ENCODE results near the gene NGRN. TPM values are rescaled to one million over a fixed set of nuclear protein-coding genes. Genes with fewer than 3 reads are reported as not detected.
"Not testable (repeated sequence)": the region's sequence is repeated elsewhere in the genome, so short reads cannot be mapped to it uniquely, and the experiment has no call there.

Gene NGRN
- total RNA-seq, 1 donor from 2014 or later: 77.8 TPM

- DNase-seq (ENCODE audit: low spot score): not testable (repeated sequence)
These were observed 16.2 kb downstream of the NGRN start for GRCh38 chr15:90281637-90282036.

DNA sequence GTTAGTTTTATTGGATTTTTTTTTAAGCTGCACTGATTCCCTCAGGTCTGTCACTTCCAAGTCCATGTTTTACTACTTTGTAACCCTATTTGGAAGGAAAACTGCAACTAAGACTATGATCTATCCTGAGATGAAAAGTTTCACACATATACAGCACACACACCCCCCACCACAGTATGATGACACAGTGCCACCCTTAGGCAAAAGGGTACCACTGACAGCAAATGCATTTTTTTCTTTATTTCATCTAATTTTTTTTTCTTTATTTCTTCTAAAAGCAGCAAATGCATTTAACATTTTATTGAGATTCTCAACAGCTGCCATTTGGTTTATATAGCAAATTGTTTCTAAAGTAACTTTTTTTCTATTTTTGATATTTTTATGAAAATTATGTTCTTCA, 21.2 kb downstream of the NGRN start:
- DNase-seq (ENCODE audit: low spot score): no peak

DNA sequence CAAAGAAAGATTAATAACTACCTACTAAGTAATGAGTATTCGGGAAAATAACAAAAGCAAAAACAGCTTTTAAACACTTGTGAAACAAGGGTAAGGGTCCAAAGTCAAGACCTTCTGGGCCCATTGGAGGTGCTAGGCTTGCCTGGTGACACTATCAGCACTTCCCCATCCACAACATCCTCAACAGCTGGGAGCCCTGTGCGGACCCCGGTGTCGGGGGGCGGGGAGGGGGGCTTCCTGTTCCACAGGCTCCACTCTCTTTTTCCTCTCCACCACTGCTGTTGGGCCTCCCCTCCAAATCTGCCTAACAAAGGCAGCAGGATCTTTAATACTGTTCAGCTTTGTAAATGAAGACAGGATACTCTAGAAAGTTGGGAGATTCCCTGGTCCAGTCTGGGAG, 21.6 kb downstream of the NGRN start:
- no peak for DNase-seq (ENCODE audit: low spot score)

DNA sequence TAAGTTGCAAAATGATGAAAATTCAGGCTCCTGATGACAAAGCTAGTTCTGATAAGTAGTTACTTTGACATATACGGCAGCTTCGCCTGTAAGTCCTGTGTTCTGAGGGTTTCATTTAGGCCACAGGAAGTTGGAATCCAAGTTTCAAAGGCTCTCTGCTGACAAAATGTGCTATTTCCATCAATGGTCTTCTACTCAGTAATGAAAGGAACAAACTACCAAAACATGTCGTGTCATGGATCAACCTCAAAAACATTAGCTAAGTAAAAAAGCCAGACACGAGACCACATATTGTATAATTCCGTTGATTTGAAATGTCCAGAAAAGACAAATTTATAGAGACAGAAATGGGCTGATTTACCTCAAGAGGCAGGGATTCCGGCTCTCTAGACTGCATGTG, 22.5 kb downstream of the NGRN start:
- DNase-seq (ENCODE audit: low spot score): no peak

- no peak for DNase-seq (ENCODE audit: low spot score)
These were observed 26.3 kb downstream of the NGRN start for GRCh38 chr15:90291679-90292356.

DNA sequence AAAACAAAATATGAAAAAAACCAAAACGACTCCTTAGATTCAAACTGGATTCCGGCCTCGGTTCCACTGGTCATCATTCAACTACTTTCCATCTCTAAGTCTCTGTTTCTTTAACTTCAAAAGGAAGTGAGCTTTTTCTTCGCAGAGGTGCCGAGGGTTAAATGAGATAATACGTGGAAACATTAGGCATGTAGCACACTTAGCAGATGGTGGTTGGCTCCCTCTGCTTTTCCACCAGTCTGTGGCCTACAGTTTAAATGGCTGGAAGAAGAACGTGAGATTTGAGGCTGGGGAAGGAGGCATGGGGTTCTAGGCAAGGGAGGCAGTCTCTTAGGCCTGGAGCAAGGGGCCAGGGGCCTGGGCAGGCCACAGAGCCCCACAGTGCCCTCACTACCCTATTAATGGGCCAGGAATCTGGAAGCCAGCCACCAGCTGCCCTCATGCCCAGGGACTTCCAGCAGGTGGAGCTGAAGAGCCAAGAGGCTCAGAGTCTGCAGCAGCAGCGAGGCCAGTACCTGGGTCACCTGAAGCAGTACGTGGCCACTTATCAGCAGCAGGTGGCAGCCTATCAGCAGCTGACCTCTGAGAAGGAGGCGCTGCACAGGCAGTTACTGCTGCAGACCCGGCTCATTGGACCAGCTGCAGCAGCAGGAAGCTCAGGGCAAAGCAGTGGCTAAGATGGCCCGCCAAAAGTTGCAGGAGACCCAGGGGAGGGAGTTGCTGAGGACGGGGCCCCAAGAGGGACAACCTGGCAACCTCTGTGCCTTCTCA, 27.8 kb downstream of the NGRN start:
- not testable (repeated sequence) for DNase-seq (ENCODE audit: low spot score)

GRCh38 chr15:90294159-90294558, 28.7 kb downstream of the NGRN start:
- DNase-seq (ENCODE audit: low spot score): no peak

- DNase-seq (ENCODE audit: low spot score): peak; percentile 71
These were observed 29.3 kb downstream of the NGRN start for GRCh38 chr15:90294601-90295269.

DNA sequence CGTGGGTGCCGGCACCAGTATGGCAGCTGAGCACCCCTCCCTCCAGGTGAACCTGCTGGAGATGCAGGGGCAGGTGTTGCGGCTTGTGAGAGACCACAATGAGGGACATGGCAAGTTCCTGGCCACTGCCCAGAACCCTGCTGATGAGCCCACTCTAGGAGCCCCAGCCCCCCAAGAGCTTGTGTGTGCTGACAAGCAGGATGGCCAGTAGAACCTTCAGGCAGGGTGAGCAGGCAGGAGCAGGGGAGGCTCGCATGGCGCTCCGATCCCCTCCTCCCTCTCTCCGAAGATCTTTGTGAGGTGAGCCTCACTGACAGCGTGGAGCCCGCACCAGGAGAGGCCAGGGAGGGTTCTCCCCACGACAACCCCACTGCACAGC, 29.8 kb downstream of the NGRN start:
- peak; percentile 68 for DNase-seq (ENCODE audit: low spot score)

DNA sequence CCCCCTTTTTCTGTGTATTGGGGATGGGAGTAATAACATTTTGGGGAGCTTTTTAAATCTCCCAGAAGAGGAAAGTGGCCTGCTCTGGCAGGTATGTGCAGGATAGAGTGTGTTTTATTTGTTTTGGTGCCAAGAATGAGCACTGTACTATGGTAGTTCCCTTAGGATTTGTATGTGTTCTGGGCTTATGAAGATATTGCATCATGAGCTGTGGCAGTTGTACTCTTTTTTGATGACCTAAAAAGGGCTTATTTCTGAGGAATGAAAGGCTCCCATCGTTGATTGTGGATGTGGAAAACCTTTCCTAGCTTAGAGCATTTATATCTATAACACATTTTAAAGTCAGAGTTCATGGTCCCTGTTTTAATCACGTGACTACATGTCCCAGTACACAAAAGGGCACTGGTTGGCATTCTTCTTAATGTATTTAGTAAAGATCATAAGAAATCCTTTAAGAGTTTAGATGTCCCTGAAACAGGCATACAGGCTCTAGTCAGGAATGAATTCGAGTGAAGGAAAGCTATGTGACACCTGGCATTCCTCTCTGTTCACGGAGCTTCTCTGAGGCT, 30.9 kb downstream of the NGRN start:
- not testable (repeated sequence) for DNase-seq (ENCODE audit: low spot score)

- DNase-seq (ENCODE audit: low spot score): no peak
These were observed 31.5 kb downstream of the NGRN start for GRCh38 chr15:90297021-90297420.

DNA sequence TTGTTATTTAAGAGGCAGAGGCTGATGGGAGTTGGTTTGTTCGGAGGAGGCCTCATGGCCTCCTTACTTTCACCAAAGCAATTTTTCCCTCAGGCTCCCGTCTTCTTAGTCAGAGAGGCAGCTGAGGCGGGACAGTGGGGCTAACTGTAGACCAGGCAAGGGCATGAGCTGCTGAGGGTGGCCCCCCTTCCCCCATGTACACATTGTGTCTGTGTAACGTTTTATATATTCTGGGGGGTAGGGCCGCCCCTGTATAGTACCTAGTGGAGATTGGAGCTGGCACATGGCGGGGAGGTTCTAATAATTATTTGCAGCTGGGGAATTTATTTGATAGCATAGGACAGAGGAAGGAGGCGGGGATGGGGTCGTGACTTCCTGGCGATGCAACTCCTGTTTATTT, 35.1 kb downstream of the NGRN start:
- DNase-seq (ENCODE audit: low spot score): no peak

GRCh38 chr15:90300988-90301706, 35.7 kb downstream of the NGRN start:
- no peak for DNase-seq (ENCODE audit: low spot score)

GRCh38 chr15:90301707-90302300, 36.3 kb downstream of the NGRN start:
- DNase-seq (ENCODE audit: low spot score): no peak

DNA sequence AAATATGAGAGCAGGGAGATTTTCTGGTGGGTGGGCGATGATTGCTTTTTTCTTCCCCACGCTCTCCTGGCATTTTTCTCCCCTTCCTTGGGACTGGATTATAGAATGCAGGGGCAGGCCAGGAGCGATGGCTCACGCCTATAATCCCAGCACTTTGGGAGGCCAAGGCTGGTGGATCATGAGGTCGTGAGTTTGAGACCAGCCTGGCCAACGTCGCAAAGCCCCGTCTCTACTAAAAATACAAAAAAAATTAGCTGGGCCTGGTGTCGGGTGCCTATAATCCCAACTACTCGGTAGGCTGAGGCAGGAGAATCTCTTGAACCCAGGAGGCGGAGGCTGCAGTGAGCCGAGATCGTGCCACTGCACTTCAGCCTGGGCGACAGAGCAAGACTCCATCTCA, 39.9 kb downstream of the NGRN start:
- DNase-seq (ENCODE audit: low spot score): not testable (repeated sequence)

- no peak for DNase-seq (ENCODE audit: low spot score)
These were observed 40.5 kb downstream of the NGRN start for GRCh38 chr15:90305932-90306331.

- peak; percentile 37 for DNase-seq (ENCODE audit: low spot score)
These were observed 41.1 kb downstream of the NGRN start for GRCh38 chr15:90306560-90306959.

- peak; percentile 37 for DNase-seq (ENCODE audit: low spot score)
These were observed 42.2 kb downstream of the NGRN start for GRCh38 chr15:90307661-90308060.

DNA sequence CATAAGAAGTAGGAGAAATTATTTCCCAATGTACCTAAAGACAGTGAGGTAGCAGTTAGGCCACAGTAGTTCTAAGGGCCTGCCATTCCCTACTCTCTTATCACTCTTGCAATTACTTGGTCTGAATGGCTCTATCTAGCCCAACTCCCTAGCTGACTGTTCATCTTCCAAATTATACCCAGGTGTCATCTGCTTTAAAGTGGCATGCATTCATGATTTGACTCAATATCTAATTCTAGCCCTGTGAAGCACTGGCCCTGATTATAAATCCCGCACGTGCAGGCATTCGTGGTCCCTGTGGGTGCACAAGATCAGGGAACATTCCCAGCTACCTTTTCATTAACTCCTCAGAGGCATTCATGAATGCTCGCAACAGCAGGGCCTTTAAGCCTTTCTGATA, 43.5 kb downstream of the NGRN start:
- DNase-seq (ENCODE audit: low spot score): peak; percentile 16

DNA sequence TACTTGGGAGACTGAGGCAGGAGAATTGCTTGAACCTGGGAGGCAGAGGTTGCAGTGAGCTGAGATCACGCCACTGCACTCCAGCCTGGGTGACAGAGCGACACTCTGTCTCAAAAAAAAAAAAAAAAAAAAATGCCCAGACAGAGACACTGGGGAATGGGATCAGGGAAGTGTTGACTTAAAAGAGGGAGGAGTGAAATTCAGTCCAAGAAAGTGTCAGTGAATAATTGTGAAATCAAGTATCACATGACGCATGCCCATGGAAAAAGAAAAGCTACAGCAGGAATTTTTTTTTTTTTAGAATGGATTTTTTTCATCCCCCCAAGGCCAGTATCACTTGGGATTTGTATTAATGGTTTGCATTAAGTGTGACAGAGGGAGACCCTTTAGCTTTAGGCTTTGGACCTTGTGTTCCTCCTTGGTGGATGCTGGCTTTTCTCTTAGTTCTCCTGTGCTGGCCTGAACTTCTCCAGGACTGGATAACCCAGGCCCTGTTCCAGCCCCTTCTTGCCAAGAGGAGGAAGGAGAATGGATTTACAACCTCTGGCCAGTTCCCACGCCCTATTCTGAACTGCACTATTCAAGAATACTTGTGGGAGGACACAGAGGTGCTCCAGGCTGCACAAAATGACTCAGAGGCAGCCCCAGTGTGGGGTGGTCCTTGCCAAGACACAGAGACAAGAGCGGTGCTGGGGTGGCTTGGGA, 50.0 kb downstream of the NGRN start:
- DNase-seq (ENCODE audit: low spot score): peak; percentile 82
